Suppressor macrophage (primary cell): ENCODE measurements around the gene ELP6.

Experiments
- DNase-seq, 4 experiments: peaks; one replicate each; pipeline ENCODE4 v3.0.0-alpha.2; 2020 to 2022
- total RNA-seq, 17 experiments: gene quantifications; one replicate each; lab custom pipeline; 2026; ENCODE audit warnings: mixed read lengths in 6 of 17, inconsistent platforms in 3 of 17; lab: John Stamatoyannopoulos, UW

ELP6 gene, protein sequence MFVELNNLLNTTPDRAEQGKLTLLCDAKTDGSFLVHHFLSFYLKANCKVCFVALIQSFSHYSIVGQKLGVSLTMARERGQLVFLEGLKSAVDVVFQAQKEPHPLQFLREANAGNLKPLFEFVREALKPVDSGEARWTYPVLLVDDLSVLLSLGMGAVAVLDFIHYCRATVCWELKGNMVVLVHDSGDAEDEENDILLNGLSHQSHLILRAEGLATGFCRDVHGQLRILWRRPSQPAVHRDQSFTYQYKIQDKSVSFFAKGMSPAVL
- 5.9 to 26.3 (median 12.7) reads per million in 17 experiments for total RNA-seq

DNA sequence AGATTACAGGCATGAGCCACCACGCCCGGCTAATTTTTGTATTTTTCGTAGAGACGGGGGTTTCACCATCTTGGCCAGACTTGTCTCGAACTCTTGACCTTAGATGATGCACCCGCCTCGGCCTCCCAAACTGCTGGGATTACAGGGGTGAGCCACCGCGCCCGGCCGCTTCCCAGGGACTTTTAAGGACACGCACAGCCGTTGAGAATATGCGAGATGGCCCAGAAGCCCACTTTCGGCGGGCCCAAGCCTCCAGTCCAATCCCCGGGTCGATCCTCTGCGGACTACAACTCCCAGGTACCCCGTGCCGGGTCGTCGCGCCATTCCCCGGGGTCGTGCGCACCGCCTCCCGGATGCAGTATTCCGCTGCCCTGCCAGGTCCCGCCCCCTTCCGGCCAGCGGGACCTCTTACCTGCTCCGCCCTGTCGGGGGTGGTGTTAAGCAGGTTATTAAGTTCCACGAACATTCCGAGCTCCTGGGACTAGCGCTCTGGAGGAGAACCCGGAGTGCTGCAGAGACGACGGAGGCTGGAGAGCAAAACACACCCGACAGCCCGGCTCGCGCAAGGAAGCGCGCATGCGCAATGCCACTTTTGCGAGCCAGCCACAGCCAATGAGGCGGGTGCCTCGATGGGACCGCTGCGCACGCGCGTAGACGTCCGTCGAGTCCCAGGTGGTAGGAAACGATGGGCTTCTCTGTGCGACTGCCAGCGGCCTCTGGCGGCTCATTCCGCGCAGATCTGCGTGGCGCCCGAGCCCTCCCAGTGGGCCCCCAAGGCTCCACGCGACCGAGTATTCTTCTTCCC, at the start of gene ELP6:
Gene ELP6, minus strand, starts transcription at position 588 of the 805 bp plus-strand sequence. Its CDS starts 122 bp downstream, at position 466.
- peak; percentile 98 to 99 (median 98) for DNase-seq

- DNase-seq = no peak
Measured at GRCh38 chr3:47556351-47556750, 42.8 kb upstream of the ELP6 start.

DNA sequence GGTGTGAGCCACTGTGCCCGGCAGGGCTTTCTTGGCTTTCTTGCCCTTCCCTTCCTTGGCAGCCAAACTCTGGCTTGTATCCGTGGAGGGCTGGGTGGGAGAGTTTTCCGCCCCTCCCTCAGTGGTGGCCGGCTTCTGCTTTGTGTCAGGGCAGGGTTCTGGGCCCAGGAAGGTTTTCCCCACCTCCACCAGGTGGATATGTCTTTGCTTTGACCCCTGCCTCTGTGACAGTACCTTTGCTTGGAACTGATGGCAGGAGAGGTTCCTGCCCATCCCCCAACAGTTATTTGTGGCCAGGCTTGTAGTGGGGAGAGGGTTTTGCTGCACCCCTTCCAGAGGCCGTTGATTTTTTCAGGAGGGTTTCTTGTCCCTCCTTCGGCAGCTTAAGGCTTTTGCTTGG, 40.8 kb upstream of the ELP6 start:
- DNase-seq = no peak

DNA sequence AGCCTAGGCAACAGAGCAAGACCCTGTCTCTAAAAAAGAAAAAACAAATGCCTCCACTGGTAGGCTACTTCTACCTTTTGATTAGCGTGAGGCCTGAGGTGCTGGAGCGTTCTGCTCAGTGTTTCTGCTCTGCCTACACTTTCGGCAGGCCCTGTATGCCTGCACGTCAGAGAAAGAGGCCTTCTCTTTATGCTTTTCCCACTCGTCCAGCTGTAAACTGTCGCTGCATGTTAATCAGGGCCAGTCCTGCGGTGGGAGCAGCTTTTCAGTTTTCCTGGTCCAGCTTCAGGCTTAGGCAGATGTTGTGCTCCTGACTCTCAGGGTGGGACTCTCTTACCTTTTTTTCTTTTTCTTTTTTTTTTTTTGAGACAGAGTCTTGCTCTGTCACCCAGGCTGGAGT, 39.9 kb upstream of the ELP6 start:
- no peak for DNase-seq

DNA sequence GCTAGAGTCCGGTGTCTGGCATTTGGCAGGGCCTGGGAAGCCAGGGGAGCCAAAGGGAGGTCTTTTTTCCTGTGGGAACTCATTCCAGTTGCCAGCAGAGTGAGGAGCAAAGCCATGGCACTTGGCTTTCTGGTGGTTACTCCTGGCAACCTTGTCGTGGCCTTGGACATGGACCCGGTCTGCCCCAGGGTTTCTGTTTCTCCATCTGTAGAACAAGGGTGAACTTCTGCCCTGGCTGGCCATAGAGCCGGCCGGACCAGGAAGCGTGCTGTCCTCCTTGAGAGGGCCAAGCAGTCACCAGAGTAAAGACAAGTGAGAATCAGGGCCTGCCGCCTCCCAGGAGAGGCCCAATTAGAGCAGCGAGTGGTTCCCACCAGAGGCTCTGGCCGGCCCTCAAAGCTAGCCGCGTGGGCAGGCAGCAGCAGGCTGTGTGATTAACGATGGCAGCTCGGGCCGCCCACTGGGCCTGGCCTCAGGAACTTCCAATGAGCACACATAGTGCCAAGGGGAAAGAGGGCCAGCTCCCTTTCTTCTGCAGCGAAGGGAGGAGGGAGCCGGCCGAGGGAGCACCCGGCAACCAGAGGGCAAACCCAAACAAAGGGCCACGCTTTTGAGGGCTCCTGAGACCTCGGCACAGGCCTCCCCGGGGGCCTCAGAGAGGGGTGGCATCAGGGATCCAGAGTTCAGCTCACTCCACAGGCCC, 29.1 kb upstream of the ELP6 start:
- peak in 1 of 4 experiments; percentile 14 for DNase-seq

DNA sequence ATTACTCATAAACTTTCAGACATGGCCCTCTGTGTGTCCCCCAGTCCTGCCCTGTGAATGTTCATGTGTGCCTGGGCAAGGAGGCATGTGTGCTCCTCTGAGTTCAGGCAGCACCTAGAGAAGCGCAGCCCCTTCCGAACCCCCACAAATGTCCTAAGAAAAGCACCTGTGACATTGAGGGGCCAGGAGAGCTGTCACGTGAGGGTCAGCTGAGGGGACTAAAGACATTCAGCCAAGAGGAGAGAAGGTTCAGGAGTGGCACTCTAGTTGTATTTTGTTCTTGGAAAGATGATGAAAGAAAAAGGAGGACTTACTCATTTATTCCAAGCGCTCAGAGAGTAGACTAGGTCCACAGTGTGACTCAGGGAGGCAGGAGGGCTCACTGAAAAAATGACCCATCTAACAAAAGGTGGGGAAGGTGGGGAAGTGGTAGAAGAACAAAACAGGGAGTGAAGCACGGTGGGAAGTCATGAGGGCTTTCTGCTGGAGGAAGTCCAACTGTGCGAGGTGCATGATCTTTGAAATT, 28.1 kb upstream of the ELP6 start:
- DNase-seq = no peak

DNA sequence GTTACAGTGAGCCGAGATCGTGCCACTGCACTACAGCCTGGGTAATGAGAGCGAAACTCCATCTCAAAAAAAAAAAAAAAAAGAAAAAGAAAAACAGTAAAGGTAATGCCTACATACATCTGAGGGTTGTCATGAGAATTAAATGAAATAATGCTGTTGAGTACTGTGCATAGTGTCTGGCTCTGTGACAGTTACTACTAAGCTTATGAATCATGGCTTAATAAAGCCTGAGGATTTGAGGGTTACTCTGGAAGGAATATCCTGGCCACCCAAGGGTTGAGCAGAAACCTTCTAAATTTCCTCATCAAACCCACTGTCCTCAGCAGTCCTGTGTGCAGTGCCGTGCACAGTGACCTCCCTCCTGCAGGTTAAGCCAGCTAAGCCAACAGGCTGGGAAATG, 26.8 kb upstream of the ELP6 start:
- DNase-seq = no peak

DNA sequence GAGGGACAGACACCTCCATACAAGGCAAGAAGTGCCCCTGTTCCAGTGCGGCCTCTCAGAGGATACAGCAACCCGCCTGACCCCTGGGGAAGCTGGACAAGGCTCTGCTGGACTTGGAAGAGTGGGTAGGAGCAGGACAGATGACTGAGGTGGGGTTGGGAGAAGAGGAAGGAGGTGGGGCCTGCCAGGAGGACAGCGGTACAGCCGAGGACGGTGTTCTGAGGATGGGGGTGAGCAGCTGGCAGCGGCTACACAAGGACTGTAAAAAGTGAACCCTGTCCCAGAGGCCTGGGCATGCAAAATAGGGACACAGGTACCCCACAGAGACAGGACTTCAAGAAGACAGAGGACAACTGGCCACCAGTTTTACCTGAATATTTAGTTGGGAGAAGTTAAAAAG, 23.5 kb upstream of the ELP6 start:
- no peak for DNase-seq

- no peak for DNase-seq
Measured at GRCh38 chr3:47536221-47536891, 22.8 kb upstream of the ELP6 start.

- DNase-seq = no peak
Measured at GRCh38 chr3:47533996-47534454, 20.5 kb upstream of the ELP6 start.

DNA sequence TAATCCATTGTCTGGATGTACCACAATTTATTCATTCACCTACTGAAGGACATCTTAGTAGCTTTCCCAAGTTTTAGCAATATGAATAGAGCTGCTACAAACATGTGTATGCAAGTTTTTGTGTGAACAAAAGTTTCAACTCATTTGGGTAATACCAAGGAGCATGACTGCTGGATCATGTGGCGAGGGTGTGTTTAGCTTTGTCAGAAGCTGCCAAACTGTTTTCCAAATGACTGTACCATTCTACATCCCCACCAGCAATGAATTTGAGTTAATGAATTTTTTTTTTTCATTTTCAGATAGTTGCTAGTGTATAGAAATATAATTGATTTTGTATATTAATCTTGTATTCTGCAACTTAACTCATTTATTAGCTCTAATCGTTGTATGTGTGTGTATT, 20.0 kb upstream of the ELP6 start:
- no peak for DNase-seq

- no peak for DNase-seq
Measured at GRCh38 chr3:47527952-47528725, 14.6 kb upstream of the ELP6 start.

GRCh38 chr3:47525617-47526016, 12.1 kb upstream of the ELP6 start:
- no peak for DNase-seq

- peak; percentile 6 to 34 (median 22) for DNase-seq
Measured at GRCh38 chr3:47523310-47524073, 10.0 kb upstream of the ELP6 start.

GRCh38 chr3:47522082-47522987, 8.8 kb upstream of the ELP6 start:
- DNase-seq = peak; percentile 93 to 95 (median 94)

DNA sequence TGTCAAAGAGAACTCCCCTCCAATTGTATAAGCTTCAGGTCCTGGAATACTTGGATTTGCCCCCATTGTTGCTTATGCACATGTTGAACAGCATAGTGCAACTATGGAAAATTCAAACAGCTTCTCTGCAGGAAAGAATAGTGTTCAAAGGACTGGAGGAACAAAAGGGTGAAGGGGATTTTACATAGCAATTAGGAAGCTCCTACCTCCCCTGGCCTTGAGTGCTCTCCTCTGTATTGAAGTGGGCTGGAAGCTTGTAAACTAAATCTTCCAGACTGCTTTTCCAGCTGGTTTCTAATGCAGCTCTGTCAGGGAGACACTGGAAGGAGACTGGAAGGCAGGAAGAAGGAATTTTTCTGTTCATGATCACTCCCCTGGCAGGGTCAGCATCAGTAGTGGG, 7.2 kb upstream of the ELP6 start:
- DNase-seq = no peak

DNA sequence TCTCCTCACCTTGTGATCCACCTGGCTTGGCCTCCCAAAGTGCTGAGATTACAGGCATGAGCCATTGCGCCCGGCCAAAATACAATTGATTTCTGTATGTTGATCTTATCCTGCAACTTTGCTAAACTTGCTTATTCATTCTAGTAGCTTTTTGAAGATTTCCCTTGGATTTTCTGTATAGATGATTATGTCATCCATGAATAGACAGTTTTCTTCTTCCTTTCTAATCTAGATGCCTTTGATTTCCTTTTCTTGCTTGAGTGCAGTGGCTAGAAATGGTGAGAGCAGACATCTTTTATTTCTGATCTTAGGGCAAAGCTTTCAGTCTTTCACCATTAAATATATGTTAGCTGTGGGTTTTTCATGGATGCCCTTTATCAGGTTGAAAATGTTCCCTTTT, 4.4 kb upstream of the ELP6 start:
- DNase-seq = no peak

- no peak for DNase-seq
Measured at GRCh38 chr3:47515864-47516319, 2.4 kb upstream of the ELP6 start.

- DNase-seq = no peak
Measured at GRCh38 chr3:47515100-47515499, 1.6 kb upstream of the ELP6 start.
